IPS-18a (cell line): ENCODE measurements around the gene SPRTN.

Experiments
- H3K27ac ChIP-seq: one replicate; pipeline ENCODE4 v1.5.1; 2013; ENCODE audit warnings: low read length
- H3K27me3 ChIP-seq: one replicate; pipeline ENCODE4 v1.6.1; 2013; ENCODE audit warnings: mild to moderate bottlenecking, low read length; ENCODE audit not compliant: control insufficient read depth, insufficient read depth
- H3K36me3 ChIP-seq: one replicate; pipeline ENCODE4 v1.6.1; 2013; ENCODE audit warnings: low read depth, low read length; ENCODE audit not compliant: control insufficient read depth
- H3K4me1 ChIP-seq: one replicate; pipeline ENCODE4 v1.6.1; 2013; ENCODE audit warnings: low read depth, low read length; ENCODE audit not compliant: control insufficient read depth
- H3K4me3 ChIP-seq: one replicate; pipeline ENCODE4 v1.5.1; 2013; ENCODE audit warnings: low read length
- H3K9ac ChIP-seq: one replicate; pipeline ENCODE4 v1.6.1; 2013; ENCODE audit warnings: mild to moderate bottlenecking, low read length, moderate library complexity
- H3K9me3 ChIP-seq: one replicate; pipeline ENCODE4 v1.6.1; 2013; ENCODE audit warnings: low read depth, low read length; ENCODE audit not compliant: control insufficient read depth

SPRTN gene

GRCh38 chr1:231359113-231359512 lies 21.0 kb downstream of the SPRTN start:
- Histone ChIP-seq H3K9ac (no peak overlapping the region), H3K36me3 (no peaks in the 10 kb centered on the region), H3K4me1 (no peaks in the 10 kb centered on the region), H3K27ac (no peak overlapping the region), H3K9me3 (no peaks in the 10 kb centered on the region), H3K27me3 (no peaks in the 10 kb centered on the region), H3K4me3 (no peak overlapping the region)

GRCh38 chr1:231362325-231362724 lies 24.2 kb downstream of the SPRTN start:
- Histone ChIP-seq H3K9ac (no peak overlapping the region), H3K4me1 (no peaks in the 10 kb centered on the region), H3K27ac (no peak overlapping the region), H3K4me3 (no peak overlapping the region), H3K36me3 (no peaks in the 10 kb centered on the region), H3K9me3 (no peaks in the 10 kb centered on the region), H3K27me3 (no peaks in the 10 kb centered on the region)

- no peaks in the 10 kb centered on the region for H3K4me1 ChIP-seq
- H3K9me3 ChIP-seq, result no peaks in the 10 kb centered on the region
- H3K27ac ChIP-seq, result no peak overlapping the region
- no peak overlapping the region for H3K9ac ChIP-seq
- H3K27me3 ChIP-seq, result no peaks in the 10 kb centered on the region
- no peak overlapping the region for H3K4me3 ChIP-seq
- no peaks in the 10 kb centered on the region for H3K36me3 ChIP-seq
These were observed 25.5 kb downstream of the SPRTN start for GRCh38 chr1:231363624-231364023.

- H3K4me1 ChIP-seq, result no peaks in the 10 kb centered on the region
- H3K27me3 ChIP-seq, result no peaks in the 10 kb centered on the region
- H3K9ac ChIP-seq, result no peak overlapping the region
- no peaks in the 10 kb centered on the region for H3K36me3 ChIP-seq
- no peaks in the 10 kb centered on the region for H3K9me3 ChIP-seq
- no peak overlapping the region for H3K27ac ChIP-seq
- no peak overlapping the region for H3K4me3 ChIP-seq
These were observed 26.1 kb downstream of the SPRTN start for GRCh38 chr1:231364192-231364591.

- no peaks in the 10 kb centered on the region for H3K27me3 ChIP-seq
- no peak overlapping the region for H3K4me3 ChIP-seq
- no peak overlapping the region for H3K27ac ChIP-seq
- H3K9me3 ChIP-seq, result no peaks in the 10 kb centered on the region
- no peak overlapping the region for H3K9ac ChIP-seq
- no peaks in the 10 kb centered on the region for H3K36me3 ChIP-seq
- no peaks in the 10 kb centered on the region for H3K4me1 ChIP-seq
These were observed 31.2 kb downstream of the SPRTN start for GRCh38 chr1:231369282-231369681.

- H3K9ac ChIP-seq, result no peak overlapping the region
- no peak overlapping the region for H3K27ac ChIP-seq
- H3K4me1 ChIP-seq, result no peaks in the 10 kb centered on the region
- H3K27me3 ChIP-seq, result no peaks in the 10 kb centered on the region
- H3K9me3 ChIP-seq, result no peaks in the 10 kb centered on the region
- H3K4me3 ChIP-seq, result no peak overlapping the region
- H3K36me3 ChIP-seq, result no peaks in the 10 kb centered on the region
These were observed 34.4 kb downstream of the SPRTN start for GRCh38 chr1:231372501-231372900.

GRCh38 chr1:231374394-231374793 lies 36.3 kb downstream of the SPRTN start:
- no peak overlapping the region for H3K9ac ChIP-seq
- H3K27ac ChIP-seq, result no peak overlapping the region
- no peaks in the 10 kb centered on the region for H3K27me3 ChIP-seq
- no peaks in the 10 kb centered on the region for H3K4me1 ChIP-seq
- H3K4me3 ChIP-seq, result no peak overlapping the region
- no peaks in the 10 kb centered on the region for H3K36me3 ChIP-seq
- H3K9me3 ChIP-seq, result no peaks in the 10 kb centered on the region

- no peak overlapping the region for H3K4me3 ChIP-seq
- H3K36me3 ChIP-seq, result no peaks in the 10 kb centered on the region
- H3K9ac ChIP-seq, result no peak overlapping the region
- no peaks in the 10 kb centered on the region for H3K9me3 ChIP-seq
- no peaks in the 10 kb centered on the region for H3K4me1 ChIP-seq
- H3K27ac ChIP-seq, result no peak overlapping the region
- no peaks in the 10 kb centered on the region for H3K27me3 ChIP-seq
These were observed 38.0 kb downstream of the SPRTN start for GRCh38 chr1:231376101-231376500.

GRCh38 chr1:231376875-231377549 lies 38.9 kb downstream of the SPRTN start:
- Histone ChIP-seq H3K27me3 (no peaks in the 10 kb centered on the region), H3K27ac (no peak overlapping the region), H3K9me3 (no peaks in the 10 kb centered on the region), H3K4me1 (no peaks in the 10 kb centered on the region), H3K4me3 (no peak overlapping the region), H3K9ac (no peak overlapping the region), H3K36me3 (no peaks in the 10 kb centered on the region)

- Histone ChIP-seq H3K27me3 (no peaks in the 10 kb centered on the region), H3K27ac (no peak overlapping the region), H3K36me3 (no peaks in the 10 kb centered on the region), H3K4me1 (no peaks in the 10 kb centered on the region), H3K9me3 (no peaks in the 10 kb centered on the region), H3K9ac (no peak overlapping the region), H3K4me3 (no peak overlapping the region)
These were observed 43.6 kb downstream of the SPRTN start for GRCh38 chr1:231381729-231382128.

- Histone ChIP-seq H3K27me3 (no peaks in the 10 kb centered on the region), H3K9ac (no peak overlapping the region), H3K9me3 (no peaks in the 10 kb centered on the region), H3K4me3 (no peak overlapping the region), H3K36me3 (no peaks in the 10 kb centered on the region), H3K4me1 (no peaks in the 10 kb centered on the region), H3K27ac (no peak overlapping the region)
These were observed 44.3 kb downstream of the SPRTN start for GRCh38 chr1:231382426-231382825.

- no peak overlapping the region for H3K4me3 ChIP-seq
- H3K9me3 ChIP-seq, result no peaks in the 10 kb centered on the region
- no peaks in the 10 kb centered on the region for H3K27me3 ChIP-seq
- no peaks in the 10 kb centered on the region for H3K36me3 ChIP-seq
- H3K27ac ChIP-seq, result no peak overlapping the region
- no peaks in the 10 kb centered on the region for H3K4me1 ChIP-seq
- no peak overlapping the region for H3K9ac ChIP-seq
These were observed 45.2 kb downstream of the SPRTN start for GRCh38 chr1:231383159-231383860.
